HL-60 (cell line): Measurements from ENCODE around the gene ETV5.

ENCODE experiments used
- CTCF ChIP-seq: IDR thresholded peaks from one replicate; pipeline ENCODE4 v1.5.1; 2011; ENCODE audit warnings: low read length, control low read depth, inconsistent platforms; ENCODE audit not compliant: insufficient read depth
- REST ChIP-seq: IDR thresholded peaks from 2 replicates; pipeline ENCODE4 v1.6.1; 2012; ENCODE audit warnings: low read depth; ENCODE audit not compliant: insufficient replicate concordance

- TF ChIP-seq CTCF: no peak
- no peak for TF ChIP-seq REST
Observed at GRCh38 chr3:185997130-185997529, 111.8 kb downstream of the ETV5 start.
